GM12873 (cell line): Measurements from ENCODE around the gene EHBP1.

Experiments used
- TF ChIP-seq, protein P1 (sequence below): IDR thresholded peaks from 2 replicates; pipeline ENCODE4 v1.5.1; 2012; ENCODE audit warnings: low read depth, mild to moderate bottlenecking, moderate library complexity, low read length, control low read depth; ENCODE audit not compliant: insufficient read depth; ENCODE audit errors: missing control alignments

Gene EHBP1

DNA sequence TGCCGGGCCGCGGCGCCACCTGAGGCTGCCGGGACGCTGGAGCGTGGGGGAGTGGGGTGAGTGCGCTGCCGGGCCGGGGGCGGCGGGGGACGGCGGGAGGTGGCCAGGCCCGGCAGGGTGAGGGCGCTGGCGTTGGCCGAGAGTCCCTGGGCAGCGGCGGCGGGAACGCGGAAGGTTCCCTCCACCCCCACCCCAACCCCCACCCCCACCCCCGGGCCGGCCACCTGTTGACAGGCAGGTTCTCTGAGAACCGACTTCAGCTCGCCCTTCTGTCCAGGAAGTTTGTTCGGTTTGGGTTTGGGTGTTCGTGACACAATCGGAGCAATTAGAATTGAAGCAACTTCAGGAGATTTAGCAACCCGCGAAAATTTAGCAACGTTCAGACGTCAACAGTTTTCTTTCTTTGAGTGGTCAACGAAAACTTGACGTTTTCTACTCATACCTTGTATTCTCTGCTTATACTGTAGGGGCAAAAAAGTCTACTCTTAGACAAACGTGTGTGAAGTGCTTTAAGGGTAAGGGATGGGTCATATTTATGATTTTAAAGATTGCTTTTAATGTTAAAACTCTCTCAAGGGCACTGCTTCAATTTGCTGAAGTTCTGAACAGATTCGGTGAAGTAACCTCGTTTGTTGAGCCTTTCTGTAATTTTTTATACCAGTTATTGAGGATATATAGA, 354.4 kb downstream of the EHBP1 start:
- TF ChIP-seq, protein P1, sequence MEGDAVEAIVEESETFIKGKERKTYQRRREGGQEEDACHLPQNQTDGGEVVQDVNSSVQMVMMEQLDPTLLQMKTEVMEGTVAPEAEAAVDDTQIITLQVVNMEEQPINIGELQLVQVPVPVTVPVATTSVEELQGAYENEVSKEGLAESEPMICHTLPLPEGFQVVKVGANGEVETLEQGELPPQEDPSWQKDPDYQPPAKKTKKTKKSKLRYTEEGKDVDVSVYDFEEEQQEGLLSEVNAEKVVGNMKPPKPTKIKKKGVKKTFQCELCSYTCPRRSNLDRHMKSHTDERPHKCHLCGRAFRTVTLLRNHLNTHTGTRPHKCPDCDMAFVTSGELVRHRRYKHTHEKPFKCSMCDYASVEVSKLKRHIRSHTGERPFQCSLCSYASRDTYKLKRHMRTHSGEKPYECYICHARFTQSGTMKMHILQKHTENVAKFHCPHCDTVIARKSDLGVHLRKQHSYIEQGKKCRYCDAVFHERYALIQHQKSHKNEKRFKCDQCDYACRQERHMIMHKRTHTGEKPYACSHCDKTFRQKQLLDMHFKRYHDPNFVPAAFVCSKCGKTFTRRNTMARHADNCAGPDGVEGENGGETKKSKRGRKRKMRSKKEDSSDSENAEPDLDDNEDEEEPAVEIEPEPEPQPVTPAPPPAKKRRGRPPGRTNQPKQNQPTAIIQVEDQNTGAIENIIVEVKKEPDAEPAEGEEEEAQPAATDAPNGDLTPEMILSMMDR, result no peak

DNA sequence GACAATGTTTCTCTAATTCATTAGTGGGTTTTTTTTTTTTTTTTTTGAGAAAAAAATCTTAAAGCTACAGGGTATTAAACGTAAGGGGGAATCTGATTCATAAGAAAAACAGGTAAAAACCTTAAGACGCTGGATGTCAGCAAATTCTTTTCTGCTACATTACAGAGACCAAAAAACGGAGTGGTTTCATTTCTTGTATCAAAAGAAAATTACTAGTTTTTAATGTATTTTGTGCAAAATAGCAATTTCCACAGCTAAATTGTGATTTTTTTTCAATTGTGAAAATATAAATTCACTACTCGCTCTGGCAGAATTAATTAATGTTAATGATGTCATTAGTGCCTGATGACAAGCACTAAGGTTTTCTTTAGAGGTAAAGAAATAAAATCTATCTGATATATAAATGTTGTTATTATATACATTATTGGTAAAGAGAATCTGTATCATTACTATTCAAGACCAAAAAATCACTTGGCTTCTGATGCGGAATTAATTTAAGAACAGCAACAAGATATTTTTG, 355.0 kb downstream of the EHBP1 start:
- TF ChIP-seq, protein P1, result no peak

DNA sequence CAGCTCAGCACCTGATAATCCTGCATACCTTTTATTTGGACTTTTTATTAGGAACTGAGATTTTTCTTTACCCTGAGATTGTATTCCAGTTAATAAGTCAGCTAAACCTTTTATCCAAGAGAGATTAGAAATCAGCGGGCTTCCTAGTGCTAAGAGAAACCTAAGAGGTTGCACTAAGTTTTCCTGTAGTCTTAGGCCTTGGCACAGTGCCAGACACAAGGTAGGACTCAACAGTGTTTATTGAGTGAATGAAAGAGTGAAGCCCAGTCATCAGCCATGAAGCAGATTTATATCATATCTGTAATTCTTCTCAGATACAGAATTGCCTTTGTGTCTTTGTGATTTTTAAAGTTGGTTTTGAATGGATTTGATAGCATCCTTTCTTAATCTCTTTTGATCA, 358.7 kb downstream of the EHBP1 start:
- TF ChIP-seq, protein P1, result no peak

DNA sequence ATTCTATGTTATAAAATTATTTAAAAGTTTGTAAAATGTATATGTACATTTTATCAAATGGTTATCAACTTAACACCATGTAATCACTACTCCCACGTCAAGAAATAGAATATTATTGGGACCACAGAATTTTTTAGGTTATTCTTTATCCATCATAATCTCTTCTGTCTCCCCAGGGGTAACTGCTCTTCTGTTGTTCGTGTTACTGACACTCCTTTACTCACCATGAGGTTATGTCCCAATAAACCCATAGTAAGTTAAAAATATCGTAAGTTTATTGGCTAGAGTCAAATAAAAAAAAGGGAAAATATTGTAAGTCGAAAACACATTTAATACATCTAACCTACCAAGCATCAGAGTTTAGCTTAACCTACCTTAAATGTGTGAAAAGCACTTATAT, 359.1 kb downstream of the EHBP1 start:
- TF ChIP-seq, protein P1, result no peak

DNA sequence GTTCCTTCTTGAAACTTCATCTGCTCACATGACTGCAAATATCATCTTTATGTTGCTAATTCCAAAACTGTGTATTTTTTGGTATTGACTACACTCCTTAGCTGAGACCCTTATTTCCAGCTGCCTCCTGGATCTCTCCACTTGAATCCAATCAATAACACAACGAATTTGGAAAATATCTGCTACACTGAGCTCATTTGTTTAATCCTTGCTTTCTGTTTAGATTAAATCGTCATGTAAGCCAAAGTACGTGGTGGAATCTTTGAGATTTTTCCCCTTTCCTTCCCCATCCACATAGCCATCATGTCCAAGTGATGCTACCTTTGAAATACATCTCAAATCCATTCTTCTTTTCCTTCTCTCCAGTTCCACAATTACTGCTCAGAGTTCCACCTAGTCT, 360.8 kb downstream of the EHBP1 start:
- TF ChIP-seq, protein P1, result no peak

DNA sequence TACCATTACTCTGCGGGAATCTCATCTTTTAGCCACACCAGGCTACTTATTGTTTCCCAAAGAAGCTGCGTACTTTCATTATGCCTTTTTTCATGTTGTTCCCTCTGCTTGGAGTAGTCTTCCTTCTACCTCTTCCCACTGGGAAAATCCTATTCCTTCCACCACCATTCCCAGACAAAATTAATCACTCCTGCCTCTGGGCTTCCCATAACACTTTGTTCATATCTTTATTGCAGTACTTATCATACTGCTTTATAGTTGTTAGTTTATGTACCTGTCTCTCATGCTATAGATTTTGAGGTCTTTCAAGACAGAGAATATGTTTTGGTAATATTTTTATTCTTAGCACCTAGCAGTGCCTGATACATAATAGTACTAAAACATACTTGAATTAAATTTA, 361.3 kb downstream of the EHBP1 start:
- TF ChIP-seq, protein P1, result no peak

DNA sequence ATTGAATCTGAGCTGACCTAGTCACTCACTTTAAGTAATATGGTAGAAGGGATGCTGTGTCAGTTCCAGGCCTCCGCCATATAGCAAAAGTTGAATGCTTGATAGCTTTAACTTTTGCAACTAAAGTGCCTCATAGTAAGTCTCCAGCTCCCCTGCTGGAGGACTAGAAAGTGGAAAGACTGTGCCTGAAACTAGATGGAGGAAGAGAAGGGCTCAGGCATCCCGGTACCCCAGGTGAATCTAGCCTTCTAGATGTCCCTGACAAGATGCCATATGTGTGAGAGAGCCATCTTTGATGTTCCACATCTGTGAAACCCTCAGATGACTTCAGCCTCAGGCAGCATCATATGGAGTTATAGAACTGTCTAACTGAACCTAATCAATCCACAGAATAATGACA, 366.2 kb downstream of the EHBP1 start:
- TF ChIP-seq, protein P1, result no peak
